Measurements from ENCODE around the gene ULK4.
"Not testable (repeated sequence)": the region's sequence is repeated elsewhere in the genome, so short reads cannot be mapped to it uniquely, and the experiment has no call there.

ULK4 gene

GRCh38 chr3:41436983-41437382, 524.9 kb downstream of the ULK4 start:
- no peak for DNase-seq (ENCODE audit: low read depth)

- no peak for DNase-seq (ENCODE audit: low read depth)
Observed at GRCh38 chr3:41434781-41435180, 527.1 kb downstream of the ULK4 start.

- no peak for DNase-seq (ENCODE audit: low read depth)
Observed at GRCh38 chr3:41431386-41431785, 530.5 kb downstream of the ULK4 start.

- no peak for DNase-seq (ENCODE audit: low read depth)
Observed at GRCh38 chr3:41430886-41431285, 531.0 kb downstream of the ULK4 start.

GRCh38 chr3:41430391-41430790, 531.5 kb downstream of the ULK4 start:
- DNase-seq (ENCODE audit: low read depth) = no peak

- DNase-seq (ENCODE audit: low read depth) = no peak
Observed at GRCh38 chr3:41426485-41426884, 535.4 kb downstream of the ULK4 start.

GRCh38 chr3:41424543-41425300, 537.2 kb downstream of the ULK4 start:
- DNase-seq (ENCODE audit: low read depth) = no peak

GRCh38 chr3:41419809-41420208, 542.1 kb downstream of the ULK4 start:
- no peak for DNase-seq (ENCODE audit: low read depth)

GRCh38 chr3:41418961-41419691, 542.8 kb downstream of the ULK4 start:
- DNase-seq (ENCODE audit: low read depth) = no peak

GRCh38 chr3:41417574-41417973, 544.3 kb downstream of the ULK4 start:
- no peak for DNase-seq (ENCODE audit: low read depth)

- no peak for DNase-seq (ENCODE audit: low read depth)
Observed at GRCh38 chr3:41411065-41411464, 550.8 kb downstream of the ULK4 start.

- DNase-seq (ENCODE audit: low read depth) = no peak
Observed at GRCh38 chr3:41405466-41405865, 556.4 kb downstream of the ULK4 start.

- DNase-seq (ENCODE audit: low read depth) = no peak
Observed at GRCh38 chr3:41404582-41404981, 557.3 kb downstream of the ULK4 start.

GRCh38 chr3:41394896-41395295, 567.0 kb downstream of the ULK4 start:
- DNase-seq (ENCODE audit: low read depth) = no peak

GRCh38 chr3:41370765-41371535, 591.0 kb downstream of the ULK4 start:
- not testable (repeated sequence) for DNase-seq (ENCODE audit: low read depth)

GRCh38 chr3:41370307-41370706, 591.6 kb downstream of the ULK4 start:
- DNase-seq (ENCODE audit: low read depth) = no peak

- DNase-seq (ENCODE audit: low read depth) = no peak
Observed at GRCh38 chr3:41369838-41370237, 592.1 kb downstream of the ULK4 start.

- DNase-seq (ENCODE audit: low read depth) = no peak
Observed at GRCh38 chr3:41365973-41366372, 595.9 kb downstream of the ULK4 start.

- DNase-seq (ENCODE audit: low read depth) = no peak
Observed at GRCh38 chr3:41364736-41365135, 597.2 kb downstream of the ULK4 start.

- no peak for DNase-seq (ENCODE audit: low read depth)
Observed at GRCh38 chr3:41363830-41364523, 597.9 kb downstream of the ULK4 start.

- no peak for DNase-seq (ENCODE audit: low read depth)
Observed at GRCh38 chr3:41362638-41363559, 599.0 kb downstream of the ULK4 start.
